Thyroid gland (tissue), 4 donors: ENCODE data around the gene ABR. TPM values are rescaled to one million over a fixed set of nuclear protein-coding genes. Genes with fewer than 3 reads are reported as not detected.
"Not testable (repeated sequence)": the region's sequence is repeated elsewhere in the genome, so short reads cannot be mapped to it uniquely, and the experiment has no call there.

Source experiments
- DNase-seq, 2 donors: peaks; one replicate each; pipeline ENCODE4 v3.0.0-alpha.2; 2019
- H3K27ac ChIP-seq, 3 donors: fragments of 200-600 bp; sonication (generic); 1 replicate in 2 of 3; 2 replicates in 1 of 3; pipeline ENCODE4 v1.5.1; 2016 to 2019; ENCODE audit warnings: mild to moderate bottlenecking in 1 of 3, moderate library complexity in 1 of 3
- H3K27me3 ChIP-seq: fragments of 200-600 bp; sonication (generic); one replicate; pipeline ENCODE4 v1.5.1; 2019
- H3K36me3 ChIP-seq, 2 donors: fragments of 200-600 bp; sonication (generic); one replicate each; pipeline ENCODE4 v1.5.1; 2016 to 2019
- H3K4me1 ChIP-seq, 2 donors: fragments of 200-600 bp; sonication (generic); one replicate each; pipeline ENCODE4 v1.5.1; 2017 to 2019
- H3K4me3 ChIP-seq, 3 donors: fragments of 200-600 bp; sonication (generic); replicated peaks in 1 of 3; 1 replicate in 2 of 3; 2 replicates in 1 of 3; pipeline ENCODE4 v1.5.1; 2016; ENCODE audit warnings: mild to moderate bottlenecking in 1 of 3
- H3K9me3 ChIP-seq: fragments of 200-600 bp; sonication (generic); one replicate; pipeline ENCODE4 v1.5.1; 2017
- POLR2A ChIP-seq, 2 donors: fragments of 450-650 bp; IDR thresholded peaks; one replicate each; pipeline ENCODE4 v1.6.1; 2017; ENCODE audit warnings: antibody characterized with exemption in 2 of 2, mild to moderate bottlenecking in 2 of 2, moderate library complexity in 1 of 2
- WGBS, 2 donors: methylation state at CpG; one replicate each; pipeline ENCODE4 v1.1.5; 2017; 5-methylcytosine and 5-hydroxymethylcytosine counted together
- intact Hi-C: fragments of 100-400 bp; cut with DNase I; formaldehyde crosslinking; loops from one replicate; pipeline ENCODE4 v1.15.1; 2023
- total RNA-seq, 4 donors: library from RNA; depleted of rRNA; stranded (reverse); fragments of >200 nt; gene quantifications; one replicate each; pipeline ENCODE4 v1.2.3, GENCODE V29; 2016
- TF ChIP-seq, protein P1 (sequence below), 6 experiments: fragments of 200-600 bp in 3 of 6; fragments of 450-650 bp in 3 of 6; sonication (generic) in 3 of 6; IDR thresholded peaks; one replicate each; pipeline ENCODE4 v1.5.1; 2016 to 2019; ENCODE audit warnings: antibody characterized with exemption in 6 of 6, mild to moderate bottlenecking in 2 of 6, inconsistent platforms in 1 of 6, moderate library complexity in 1 of 6

Gene ABR
- total RNA-seq, 4 donors from 2014 or later = 23.7 to 33.7 (median 31.5) TPM

DNA sequence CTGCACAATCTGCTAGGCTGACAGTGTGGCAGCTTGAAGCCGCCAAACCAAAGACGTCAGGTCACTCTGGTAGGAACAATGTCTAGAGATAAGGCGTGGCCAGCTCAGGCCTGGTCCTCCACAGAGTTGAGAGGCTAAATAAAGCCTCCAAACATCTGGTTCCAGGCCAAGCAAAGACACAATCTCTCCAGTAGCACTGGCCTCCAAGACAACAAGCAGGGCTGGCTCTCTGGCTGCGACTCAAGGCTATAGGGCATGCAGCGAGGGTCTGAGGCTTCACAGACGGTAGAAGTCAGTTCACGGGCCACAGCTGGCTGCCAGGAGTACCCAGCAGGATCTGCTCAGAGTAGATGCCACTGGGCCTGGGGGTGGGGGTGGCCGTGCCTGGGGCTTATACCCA is 75.6 kb downstream of the ABR start:
- intact Hi-C loops = no loop called here
- peaks cover 11 to 12% of the 10 kb centered on the region in 2 donors for H3K4me1 ChIP-seq
- no peak for DNase-seq
- no peak overlapping the region for H3K4me3 ChIP-seq
- H3K9me3 ChIP-seq = no peaks in the 10 kb centered on the region
- TF ChIP-seq POLR2A (IDR thresholded peaks at IDR 0.05) = no peak
- TF ChIP-seq, protein P1, sequence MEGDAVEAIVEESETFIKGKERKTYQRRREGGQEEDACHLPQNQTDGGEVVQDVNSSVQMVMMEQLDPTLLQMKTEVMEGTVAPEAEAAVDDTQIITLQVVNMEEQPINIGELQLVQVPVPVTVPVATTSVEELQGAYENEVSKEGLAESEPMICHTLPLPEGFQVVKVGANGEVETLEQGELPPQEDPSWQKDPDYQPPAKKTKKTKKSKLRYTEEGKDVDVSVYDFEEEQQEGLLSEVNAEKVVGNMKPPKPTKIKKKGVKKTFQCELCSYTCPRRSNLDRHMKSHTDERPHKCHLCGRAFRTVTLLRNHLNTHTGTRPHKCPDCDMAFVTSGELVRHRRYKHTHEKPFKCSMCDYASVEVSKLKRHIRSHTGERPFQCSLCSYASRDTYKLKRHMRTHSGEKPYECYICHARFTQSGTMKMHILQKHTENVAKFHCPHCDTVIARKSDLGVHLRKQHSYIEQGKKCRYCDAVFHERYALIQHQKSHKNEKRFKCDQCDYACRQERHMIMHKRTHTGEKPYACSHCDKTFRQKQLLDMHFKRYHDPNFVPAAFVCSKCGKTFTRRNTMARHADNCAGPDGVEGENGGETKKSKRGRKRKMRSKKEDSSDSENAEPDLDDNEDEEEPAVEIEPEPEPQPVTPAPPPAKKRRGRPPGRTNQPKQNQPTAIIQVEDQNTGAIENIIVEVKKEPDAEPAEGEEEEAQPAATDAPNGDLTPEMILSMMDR (IDR thresholded peaks at IDR 0.05) = no peak
- no peaks in the 10 kb centered on the region for H3K27me3 ChIP-seq
- 90% methylated on average over 4 of the region's 8 CpGs; no CpG with 5 or more reads in 1 of the 2 donors for WGBS, 2 donors
- H3K36me3 ChIP-seq = no peaks in the 10 kb centered on the region
- H3K27ac ChIP-seq = no peak overlapping the region

DNA sequence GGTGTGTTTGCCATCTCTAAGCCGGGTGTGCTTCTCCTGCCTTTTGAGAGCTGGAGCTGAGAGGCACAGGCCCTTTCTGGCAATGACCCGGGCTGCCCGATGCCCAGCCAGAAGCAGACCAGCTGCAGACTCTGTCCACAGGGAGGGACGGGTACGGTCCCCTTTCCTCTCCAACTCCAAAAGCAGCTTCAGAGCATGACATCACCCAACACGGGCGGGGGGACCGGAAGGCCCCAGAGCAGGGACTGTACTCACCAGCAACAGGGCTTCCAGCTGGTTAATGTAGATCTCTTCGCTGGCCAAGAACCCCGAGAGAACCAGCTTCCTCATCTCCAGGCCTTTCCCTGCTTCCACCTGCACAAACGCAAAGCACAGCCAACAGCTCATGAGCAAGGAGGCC is 79.4 kb downstream of the ABR start:
- Histone ChIP-seq H3K36me3 (no peaks in the 10 kb centered on the region), H3K4me1 (no peaks in the 10 kb centered on the region)

DNA sequence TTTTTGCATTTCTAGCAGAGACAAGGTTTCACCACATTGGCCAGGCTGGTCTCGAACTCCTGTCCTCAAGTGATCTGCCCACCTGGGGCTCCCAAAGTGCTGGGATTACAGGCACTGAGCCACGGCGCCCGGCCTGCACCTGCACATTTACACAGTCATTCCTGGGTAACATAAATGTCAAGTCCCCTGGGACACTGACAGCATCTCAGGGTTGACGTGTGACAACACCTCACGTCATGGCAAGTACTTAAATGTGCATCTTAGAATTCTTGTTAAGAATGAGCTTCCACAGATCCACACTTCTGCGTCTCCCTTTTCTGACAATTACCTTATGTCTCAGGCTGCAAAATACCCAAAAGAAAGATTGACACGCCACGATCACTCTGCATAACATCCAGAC is 80.5 kb downstream of the ABR start:
- Histone ChIP-seq H3K36me3 (no peaks in the 10 kb centered on the region), H3K4me1 (no peaks in the 10 kb centered on the region), H3K4me3 (no peak overlapping the region), H3K9me3 (no peaks in the 10 kb centered on the region), H3K27ac (no peak overlapping the region), H3K27me3 (no peaks in the 10 kb centered on the region)
- TF ChIP-seq POLR2A (IDR thresholded peaks at IDR 0.05) = no peak
- TF ChIP-seq, protein P1 (IDR thresholded peaks at IDR 0.05) = no peak
- intact Hi-C loops = no loop called here
- WGBS, 2 donors = 96 to 97% methylated on average over 9 of the region's 9 CpGs
- DNase-seq = no peak

More for the DNA sequence above, 79.4 kb downstream of the ABR start:
- DNase-seq = no peak
- Histone ChIP-seq H3K4me3 (no peak overlapping the region), H3K9me3 (no peaks in the 10 kb centered on the region), H3K27me3 (no peaks in the 10 kb centered on the region), H3K27ac (no peak overlapping the region)
- 89 to 92% methylated on average over 4 to 7 of the region's 11 CpGs for WGBS, 2 donors
- intact Hi-C loops = no loop called here
- TF ChIP-seq POLR2A (IDR thresholded peaks at IDR 0.05) = no peak
- TF ChIP-seq, protein P1 (IDR thresholded peaks at IDR 0.05) = no peak

DNA sequence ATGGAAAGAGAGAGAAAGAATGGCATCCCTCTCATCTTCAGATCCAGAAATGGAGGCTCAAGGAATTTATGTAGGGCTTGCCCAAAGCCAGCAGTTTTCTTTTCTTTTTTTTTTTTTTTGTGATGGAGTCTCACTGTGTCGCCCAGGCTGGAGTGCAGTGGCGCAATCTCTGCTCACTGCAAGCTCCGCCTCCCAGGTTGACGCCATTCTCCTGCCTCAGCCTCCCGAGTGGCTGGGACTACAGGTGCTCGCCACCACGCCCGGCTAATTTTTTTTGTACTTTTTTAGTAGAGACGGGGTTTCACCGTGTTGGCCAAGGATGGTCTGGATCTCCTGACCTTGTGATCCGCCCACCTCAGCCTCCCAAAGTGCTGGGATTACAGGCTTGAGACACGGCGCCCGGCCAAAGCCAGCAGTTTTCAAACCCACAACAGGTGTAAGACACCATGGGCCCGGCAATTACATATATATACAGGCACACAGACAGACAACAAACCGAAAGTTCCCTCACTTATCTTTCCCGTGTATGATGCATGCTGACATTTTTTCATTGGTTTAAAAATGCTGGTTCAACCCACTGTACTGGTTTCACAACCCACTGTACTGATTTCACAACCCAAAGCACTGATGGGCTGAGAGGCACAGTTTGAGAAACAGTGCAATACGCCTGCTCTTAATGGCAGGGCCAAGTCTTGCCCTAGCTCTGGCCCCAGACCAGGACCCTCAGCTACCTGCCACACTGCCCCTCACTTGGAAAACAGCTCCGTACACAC is 81.6 kb downstream of the ABR start:
- H3K9me3 ChIP-seq, intact Hi-C loops, H3K36me3 ChIP-seq, DNase-seq, H3K27ac ChIP-seq, H3K4me3 ChIP-seq, H3K4me1 ChIP-seq, H3K27me3 ChIP-seq: not testable (repeated sequence)
- 93% methylated on average over 18 to 19 of the region's 19 CpGs for WGBS, 2 donors

DNA sequence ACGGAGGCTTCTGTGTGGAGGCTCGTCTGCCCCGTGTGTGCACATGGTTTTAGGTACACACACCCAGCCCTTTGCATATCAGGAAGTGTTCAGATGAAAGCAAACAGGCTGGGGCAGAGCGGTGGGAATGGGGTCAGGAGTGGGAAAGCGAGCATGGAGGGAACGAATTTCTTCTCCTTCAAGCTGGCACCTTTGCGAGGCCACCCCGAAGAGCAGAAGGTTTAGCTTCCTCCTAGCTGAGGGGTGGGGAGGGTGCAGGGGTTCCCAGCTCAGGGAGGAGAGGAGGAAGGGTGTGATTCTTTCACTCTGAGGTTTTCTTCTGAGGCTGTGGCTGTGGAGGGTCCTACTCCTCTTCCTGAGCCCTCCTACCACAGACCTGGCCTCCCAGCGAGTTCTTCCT is 83.6 kb downstream of the ABR start:
- WGBS, 2 donors = 73% methylated on average over 9 of the region's 9 CpGs
- Histone ChIP-seq H3K4me1 (no peaks in the 10 kb centered on the region), H3K27me3 (no peaks in the 10 kb centered on the region), H3K27ac (no peak overlapping the region), H3K4me3 (no peak overlapping the region), H3K36me3 (no peaks in the 10 kb centered on the region), H3K9me3 (no peaks in the 10 kb centered on the region)
- intact Hi-C loops = no loop called here
- TF ChIP-seq POLR2A (IDR thresholded peaks at IDR 0.05) = no peak
- TF ChIP-seq, protein P1 (IDR thresholded peaks at IDR 0.05) = no peak
- no peak for DNase-seq
